NCI-H2196 treated with DMSO at 0.1 percent for 48 hours (cell line): ENCODE data around the gene NAA11.
"Not testable (repeated sequence)": the region's sequence is repeated elsewhere in the genome, so short reads cannot be mapped to it uniquely, and the experiment has no call there.

Experiments used
- DNase-seq: peaks from one replicate; lab custom pipeline; 2025; ENCODE audit not compliant: unreplicated experiment; lab: John Stamatoyannopoulos, UW

NAA11 gene

GRCh38 chr4:79311279-79311678 is 14.6 kb downstream of the NAA11 start:
- no peak for DNase-seq

- no peak for DNase-seq
Measured at GRCh38 chr4:79308971-79309370, 16.9 kb downstream of the NAA11 start.

- no peak for DNase-seq
Measured at GRCh38 chr4:79308137-79308536, 17.7 kb downstream of the NAA11 start.

GRCh38 chr4:79306795-79307194 is 19.1 kb downstream of the NAA11 start:
- DNase-seq = no peak

GRCh38 chr4:79300280-79300679 is 25.6 kb downstream of the NAA11 start:
- no peak for DNase-seq

- no peak for DNase-seq
Measured at GRCh38 chr4:79298484-79298883, 27.4 kb downstream of the NAA11 start.

- no peak for DNase-seq
Measured at GRCh38 chr4:79298027-79298426, 27.8 kb downstream of the NAA11 start.

GRCh38 chr4:79297479-79297878 is 28.4 kb downstream of the NAA11 start:
- no peak for DNase-seq

- no peak for DNase-seq
Measured at GRCh38 chr4:79296768-79297428, 29.0 kb downstream of the NAA11 start.

GRCh38 chr4:79295086-79295485 is 30.8 kb downstream of the NAA11 start:
- no peak for DNase-seq

- DNase-seq = no peak
Measured at GRCh38 chr4:79294064-79294463, 31.8 kb downstream of the NAA11 start.

GRCh38 chr4:79292008-79292407 is 33.9 kb downstream of the NAA11 start:
- DNase-seq = no peak

GRCh38 chr4:79290376-79290775 is 35.5 kb downstream of the NAA11 start:
- DNase-seq = no peak

- DNase-seq = no peak
Measured at GRCh38 chr4:79288185-79288584, 37.7 kb downstream of the NAA11 start.

GRCh38 chr4:79287718-79288117 is 38.1 kb downstream of the NAA11 start:
- DNase-seq = no peak

GRCh38 chr4:79287076-79287475 is 38.8 kb downstream of the NAA11 start:
- no peak for DNase-seq

GRCh38 chr4:79281566-79282359 is 44.1 kb downstream of the NAA11 start:
- no peak for DNase-seq

- DNase-seq = not testable (repeated sequence)
Measured at GRCh38 chr4:79277467-79277866, 48.4 kb downstream of the NAA11 start.

- no peak for DNase-seq
Measured at GRCh38 chr4:79273915-79274314, 51.9 kb downstream of the NAA11 start.

GRCh38 chr4:79272761-79273160 is 53.1 kb downstream of the NAA11 start:
- no peak for DNase-seq

GRCh38 chr4:79272126-79272525 is 53.7 kb downstream of the NAA11 start:
- DNase-seq = no peak

- no peak for DNase-seq
Measured at GRCh38 chr4:79267671-79268070, 58.2 kb downstream of the NAA11 start.
